LNCaP clone FGC (cell line): Measurements from ENCODE around the gene SATL1.
"Not testable (repeated sequence)": the region's sequence is repeated elsewhere in the genome, so short reads cannot be mapped to it uniquely, and the experiment has no call there.

Experiments used
- DNase-seq: peaks from one replicate; pipeline ENCODE4 v3.0.0-alpha.2; 2011; ENCODE audit warnings: low read depth
- H3K4me3 ChIP-seq: 2 replicates; pipeline ENCODE4 v1.5.1; 2011; ENCODE audit warnings: mild to moderate bottlenecking, low read depth, low read length, control low read depth
- TF ChIP-seq, protein P1 (sequence below): IDR thresholded peaks from 2 replicates; pipeline ENCODE4 v1.5.1; 2012; ENCODE audit warnings: mild to moderate bottlenecking; ENCODE audit not compliant: control insufficient read depth, insufficient read depth; ENCODE audit errors: extremely low read depth

Gene SATL1, protein sequence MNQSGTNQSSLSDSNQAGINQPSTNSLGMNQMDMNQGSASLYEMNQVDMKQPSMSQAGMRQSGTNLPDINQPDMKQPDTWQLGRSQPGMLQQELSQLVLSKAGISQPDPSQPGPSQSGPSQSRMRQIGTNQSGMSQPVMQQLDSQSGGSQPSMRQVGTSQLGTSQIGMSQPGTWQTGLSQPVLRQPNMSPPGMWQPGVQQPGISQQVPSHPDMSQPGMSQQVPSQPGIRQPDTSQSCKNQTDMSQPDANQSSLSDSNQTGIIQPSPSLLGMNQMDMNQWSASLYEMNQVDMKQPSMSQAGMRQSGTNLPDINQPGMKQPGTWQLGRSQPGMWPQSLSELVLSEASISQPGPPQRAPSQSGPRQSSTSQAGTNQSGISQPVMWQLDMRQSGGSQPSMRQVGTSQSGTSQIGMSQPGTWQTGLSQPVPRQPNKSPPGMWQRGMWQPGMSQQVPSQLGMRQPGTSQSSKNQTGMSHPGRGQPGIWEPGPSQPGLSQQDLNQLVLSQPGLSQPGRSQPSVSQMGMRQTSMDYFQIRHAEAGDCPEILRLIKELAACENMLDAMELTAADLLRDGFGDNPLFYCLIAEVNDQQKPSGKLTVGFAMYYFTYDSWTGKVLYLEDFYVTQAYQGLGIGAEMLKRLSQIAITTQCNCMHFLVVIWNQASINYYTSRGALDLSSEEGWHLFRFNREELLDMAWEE

DNA sequence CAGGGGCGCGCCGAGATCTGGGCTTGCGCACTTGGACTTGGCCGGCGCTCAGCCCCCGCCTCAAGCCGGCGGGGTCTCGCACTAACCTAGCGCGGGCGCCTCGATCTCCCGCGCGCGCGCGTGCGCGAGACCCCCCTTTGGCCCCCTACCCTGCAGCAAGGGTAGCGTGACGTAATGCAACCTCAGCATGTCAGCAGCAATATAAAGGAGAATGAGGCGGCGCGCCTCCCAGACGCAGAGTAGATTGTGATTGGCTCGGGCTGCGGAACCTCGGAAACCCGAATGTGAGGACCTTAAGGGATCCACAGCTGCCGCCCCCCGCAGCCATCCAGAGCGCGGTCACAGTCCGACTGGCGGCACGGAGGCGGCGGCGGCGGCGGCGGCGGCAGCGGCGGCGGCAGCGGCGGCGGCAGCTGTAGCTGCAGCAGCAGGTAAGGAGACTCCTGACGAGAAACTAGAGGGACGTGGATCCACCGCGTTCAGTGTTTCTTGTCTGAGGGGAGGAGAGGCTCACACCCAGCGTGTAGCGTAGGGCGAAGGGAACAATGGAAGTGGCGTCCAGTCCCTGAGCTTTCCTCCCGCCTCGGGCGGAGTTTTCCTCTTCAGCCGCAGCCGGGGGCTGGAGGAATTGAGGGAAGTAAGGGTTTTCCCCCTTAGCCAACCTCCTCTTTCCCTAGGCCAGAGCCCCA lies at the start of gene SATL1, which contains the start of gene ZNF711:
Gene SATL1, minus strand, starts transcription at position 19 of the 689 bp plus-strand sequence. CDS start 134,811 bp downstream, outside the sequence.
Gene ZNF711, plus strand, starts transcription at position 231 of the 689 bp plus-strand sequence. CDS start 3,582 bp downstream, outside the sequence.
- TF ChIP-seq, protein P1, sequence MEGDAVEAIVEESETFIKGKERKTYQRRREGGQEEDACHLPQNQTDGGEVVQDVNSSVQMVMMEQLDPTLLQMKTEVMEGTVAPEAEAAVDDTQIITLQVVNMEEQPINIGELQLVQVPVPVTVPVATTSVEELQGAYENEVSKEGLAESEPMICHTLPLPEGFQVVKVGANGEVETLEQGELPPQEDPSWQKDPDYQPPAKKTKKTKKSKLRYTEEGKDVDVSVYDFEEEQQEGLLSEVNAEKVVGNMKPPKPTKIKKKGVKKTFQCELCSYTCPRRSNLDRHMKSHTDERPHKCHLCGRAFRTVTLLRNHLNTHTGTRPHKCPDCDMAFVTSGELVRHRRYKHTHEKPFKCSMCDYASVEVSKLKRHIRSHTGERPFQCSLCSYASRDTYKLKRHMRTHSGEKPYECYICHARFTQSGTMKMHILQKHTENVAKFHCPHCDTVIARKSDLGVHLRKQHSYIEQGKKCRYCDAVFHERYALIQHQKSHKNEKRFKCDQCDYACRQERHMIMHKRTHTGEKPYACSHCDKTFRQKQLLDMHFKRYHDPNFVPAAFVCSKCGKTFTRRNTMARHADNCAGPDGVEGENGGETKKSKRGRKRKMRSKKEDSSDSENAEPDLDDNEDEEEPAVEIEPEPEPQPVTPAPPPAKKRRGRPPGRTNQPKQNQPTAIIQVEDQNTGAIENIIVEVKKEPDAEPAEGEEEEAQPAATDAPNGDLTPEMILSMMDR: no peak
- H3K4me3 ChIP-seq: peak within 1 kb of the TSS; percentile 45
- DNase-seq: no peak

DNA sequence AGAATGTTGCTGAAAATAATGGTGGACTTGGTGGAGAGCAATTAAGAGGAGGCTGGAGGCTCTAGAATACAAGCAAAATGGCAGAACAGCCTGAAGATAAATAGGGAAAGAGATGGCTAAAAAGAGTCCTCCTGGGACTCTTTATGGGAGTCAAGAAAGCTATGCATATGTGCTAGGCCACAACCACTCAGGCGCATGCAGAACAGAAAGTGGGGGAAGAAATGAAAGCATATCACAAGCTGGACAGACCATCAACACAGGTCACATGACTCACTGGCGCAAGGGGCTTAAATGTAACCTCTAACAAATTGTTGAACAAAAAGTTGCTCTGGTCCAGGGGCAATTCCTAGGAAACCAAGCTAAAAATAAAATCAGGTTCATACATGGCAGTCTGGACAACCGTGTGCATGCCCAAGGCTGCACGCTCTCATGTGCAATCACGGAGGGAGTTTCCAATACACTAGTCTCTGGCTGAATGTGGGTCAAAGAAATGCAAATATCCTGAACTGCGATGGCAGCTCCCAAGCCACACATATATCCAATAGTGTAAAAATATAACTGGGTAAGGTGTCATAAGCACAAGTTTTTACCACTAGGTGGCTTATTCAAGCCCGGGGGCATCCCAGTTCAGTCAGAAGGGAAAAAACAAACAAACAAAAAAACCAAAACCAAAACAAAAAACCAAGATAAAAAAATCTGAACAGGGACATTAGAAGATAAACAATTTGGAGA lies 45.6 kb upstream of the SATL1 start:
- TF ChIP-seq, protein P1: no peak
- H3K4me3 ChIP-seq: no peak overlapping the region
- no peak for DNase-seq

DNA sequence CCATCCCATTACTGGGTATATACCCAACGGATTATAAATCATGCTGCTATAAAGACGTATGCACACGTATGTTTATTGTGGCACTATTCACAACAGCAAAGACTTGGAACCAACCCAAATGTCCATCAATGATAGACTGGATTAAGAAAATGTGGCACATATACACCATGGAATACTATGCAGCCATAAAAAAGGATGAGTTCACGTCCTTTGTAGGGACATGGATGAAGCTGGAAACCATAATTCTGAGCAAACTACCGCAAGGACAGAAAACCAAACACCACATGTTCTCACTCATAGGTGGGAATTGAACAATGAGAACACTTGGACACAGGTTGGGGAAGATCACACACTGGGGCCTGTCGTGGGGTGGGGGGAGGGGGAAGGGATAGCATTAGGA lies 41.7 kb upstream of the SATL1 start:
- H3K4me3 ChIP-seq, DNase-seq: not testable (repeated sequence)

DNA sequence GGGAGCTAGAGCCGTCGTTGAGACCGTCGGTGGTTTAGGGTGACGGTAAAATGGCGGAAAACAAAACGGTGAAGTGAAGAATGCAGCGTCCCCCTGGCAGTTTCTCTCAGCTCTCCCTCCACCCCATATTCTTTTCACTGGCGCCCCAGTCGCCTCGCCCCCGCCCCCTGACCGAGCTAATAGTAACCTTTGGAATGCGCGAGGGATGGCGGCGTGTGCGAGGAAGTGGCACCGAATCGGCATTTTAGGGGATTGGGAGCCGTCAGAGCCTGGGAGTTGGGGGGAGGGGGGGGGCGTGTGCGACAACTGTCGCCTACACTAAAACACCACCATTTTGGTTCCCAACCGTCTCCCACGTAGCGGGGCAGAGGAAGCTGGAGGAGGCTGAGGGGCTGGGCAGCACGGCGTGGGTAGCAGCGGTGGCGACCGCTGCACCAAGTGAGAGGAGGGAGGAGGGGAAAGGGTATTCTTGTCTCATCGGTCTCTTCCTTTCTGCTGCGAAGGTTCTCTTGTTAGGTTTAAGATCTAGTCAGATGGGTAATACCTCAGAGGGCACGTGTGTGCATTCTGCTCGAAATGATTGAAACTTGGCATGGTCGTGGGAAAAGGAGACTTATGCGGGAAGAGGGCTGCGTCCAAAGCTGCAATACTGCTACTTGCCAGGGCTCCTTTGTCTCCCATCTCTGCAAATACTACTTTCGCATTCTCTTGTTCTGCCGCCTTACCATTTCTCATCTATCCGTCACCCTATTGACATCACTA lies 1.1 kb upstream of the SATL1 start:
- DNase-seq: no peak
- TF ChIP-seq, protein P1: no peak
- peak overlapping the region; percentile 45 for H3K4me3 ChIP-seq

DNA sequence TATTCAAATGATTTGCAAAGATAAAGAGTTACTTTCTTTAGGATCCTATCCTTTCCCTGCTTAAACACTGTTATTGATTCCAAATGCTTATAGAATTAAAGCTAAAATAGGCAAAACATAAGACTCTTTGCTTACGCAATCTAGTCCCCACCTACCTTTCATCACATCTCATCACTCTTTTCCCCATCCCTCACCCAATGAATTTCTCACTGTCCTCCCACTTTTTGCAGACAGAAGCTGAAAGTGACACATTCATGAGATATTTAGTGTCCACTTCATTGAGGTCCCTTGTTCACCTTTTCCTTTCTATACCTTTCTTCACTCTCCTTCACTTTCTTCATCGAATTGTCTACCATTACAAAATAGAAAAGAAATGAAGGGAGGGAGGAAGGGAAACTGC lies 424 bp downstream of the SATL1 start:
- H3K4me3 ChIP-seq: no peak overlapping the region
- DNase-seq: no peak
- TF ChIP-seq, protein P1: no peak

DNA sequence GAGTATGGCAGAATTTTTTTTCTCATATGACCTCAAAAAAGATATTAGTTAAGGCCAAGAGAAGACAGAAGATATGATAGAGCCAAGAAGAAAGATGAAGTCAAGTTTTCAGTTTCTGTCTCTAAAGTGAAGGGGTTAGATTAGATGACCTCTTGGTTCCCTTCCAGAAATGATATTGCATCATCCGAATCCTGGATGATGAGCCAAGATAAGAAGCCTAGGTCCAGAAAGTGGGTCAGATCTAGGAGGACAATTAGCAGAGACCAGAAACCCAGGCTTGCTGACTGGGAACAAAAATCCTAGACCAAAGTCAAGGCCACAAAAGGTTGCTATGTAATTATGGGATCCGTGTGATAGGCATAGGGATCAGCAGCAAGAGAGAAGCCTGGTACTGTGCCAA lies 20.2 kb downstream of the SATL1 start:
- TF ChIP-seq, protein P1: no peak
- H3K4me3 ChIP-seq: no peak overlapping the region
- DNase-seq: no peak
